Measurements from ENCODE around the gene TRERF1. TPM values are rescaled to one million over a fixed set of nuclear protein-coding genes. Genes with fewer than 3 reads are reported as not detected.

Gene TRERF1
- total and polyA plus RNA-seq, 2 of the 8 experiments (the other 6 are each of a cell fraction or from before 2014, with no cell fraction given): 10.8 to 21.5 TPM

- WGBS, 2 experiments (ENCODE audit: extremely low coverage in 1 of 2, insufficient coverage in 1 of 2, insufficient read length in 1 of 2, insufficient replicate concordance in 2 of 2, low coverage in 1 of 2, low lambda C conversion rate in 2 of 2, missing lambda C conversion rate in 1 of 2): 77% methylated on average over 2 of the region's 2 CpGs; no CpG with 5 or more reads in 1 of the 2 experiments
- POLR2A ChIA-PET (ENCODE audit: partially characterized antibody): no interaction called here
- H3K4me2 ChIP-seq (ENCODE audit: insufficient read depth in 1 of 2, low read depth in 2 of 2, low read length in 2 of 2): no peak overlapping the region
- TF ChIP-seq CEBPB (IDR thresholded peaks at IDR 0.05; ENCODE audit: low read depth, low read length): peak; percentile 93
- no peak for TF ChIP-seq TCF12 (IDR thresholded peaks at IDR 0.05; ENCODE audit: low read depth, low read length)
- no peak for TF ChIP-seq KDM1A (IDR thresholded peaks at IDR 0.05; ENCODE audit: borderline replicate concordance, low read length)
Observed at GRCh38 chr6:42369568-42369967, 82.2 kb downstream of the TRERF1 start.

More at GRCh38 chr6:42369568-42369967, 82.2 kb downstream of the TRERF1 start:
- no peak overlapping the region for H4K91ac ChIP-seq (replicated peaks; ENCODE audit: insufficient read length, low read length)
- H3K56ac ChIP-seq (replicated peaks; ENCODE audit: insufficient read length, low read depth, low read length): no peak overlapping the region
- CTCF ChIA-PET (ENCODE audit: partially characterized antibody): interaction anchor here (0.6 kb wide), 2 partner anchors 75 to 623 kb away, joined by 3 read pairs; no protein-coding TSS in a partner anchor
- no peak overlapping the region for H2BK15ac ChIP-seq (ENCODE audit: low read length)
- no peak overlapping the region for H3K18ac ChIP-seq (ENCODE audit: extremely low read depth, low read length)
- peaks cover 1 to 13% of the 10 kb centered on the region in 2 experiments for H4K20me1 ChIP-seq (replicated peaks in 1 of 2; ENCODE audit: control insufficient read depth in 1 of 2, insufficient read depth in 2 of 2, low read length in 2 of 2)
- no peaks in the 10 kb centered on the region; the same call in 1 of the 2 replicates for H3K23me2 ChIP-seq (ENCODE audit: low read depth, low read length)
- peaks cover 24% of the 10 kb centered on the region for H3K79me1 ChIP-seq (ENCODE audit: low read depth, low read length)
- H3K4me3 ChIP-seq (ENCODE audit: extremely low read depth in 1 of 4, insufficient read depth in 2 of 4, low read depth in 3 of 4, low read length in 4 of 4): no peak overlapping the region
- no peak overlapping the region for H3K4ac ChIP-seq (replicated peaks; ENCODE audit: insufficient read length, low read depth, low read length)
- H2BK20ac ChIP-seq (ENCODE audit: low read length): no peak overlapping the region
- no peak overlapping the region for H2AFZ ChIP-seq (ENCODE audit: low read length)
- no peak overlapping the region for H2BK5ac ChIP-seq (ENCODE audit: low read depth, low read length)
- peaks cover 0 to 72% of the 10 kb centered on the region in 2 experiments; a peak in 3 of 4 replicates for H3K79me2 ChIP-seq (ENCODE audit: control insufficient read depth in 1 of 2, insufficient read depth in 2 of 2, low read length in 2 of 2)
- no peaks in the 10 kb centered on the region for H3K9me3 ChIP-seq (ENCODE audit: insufficient read depth in 2 of 2, low read depth in 1 of 2, low read length in 1 of 2)
- H3K14ac ChIP-seq (ENCODE audit: insufficient read length): no peak overlapping the region
- H3K36me3 ChIP-seq (ENCODE audit: control insufficient read depth in 2 of 4, insufficient read depth in 4 of 4, low read length in 3 of 4): no peaks in the 10 kb centered on the region
- H3K27me3 ChIP-seq (replicated peaks in 1 of 4; ENCODE audit: control insufficient read depth in 3 of 4, extremely low read depth in 1 of 4, insufficient read depth in 3 of 4, low read length in 3 of 4): no peaks in the 10 kb centered on the region
- H4K8ac ChIP-seq (ENCODE audit: extremely low read depth, insufficient read depth, low read length): no peak overlapping the region
- peaks cover 0 to 3% (median 0%) of the 10 kb centered on the region in 4 experiments; a peak in 3 of 7 replicates for H3K4me1 ChIP-seq (replicated peaks in 1 of 4; ENCODE audit: control insufficient read depth in 3 of 4, insufficient read depth in 4 of 4, low read length in 3 of 4)
- no peak overlapping the region for H3K9ac ChIP-seq (replicated peaks in 1 of 4; ENCODE audit: extremely low read depth in 1 of 4, low read depth in 3 of 4, low read length in 3 of 4)
- no peak overlapping the region for H2AK5ac ChIP-seq (ENCODE audit: low read depth, low read length)
- H4K5ac ChIP-seq (ENCODE audit: insufficient read length, low read depth, low read length): no peak overlapping the region
- FAIRE-seq (no peak), DNase-seq (ENCODE audit: low read depth in 1 of 2, low spot score in 2 of 2) (no peak)
- no peak overlapping the region for H3K23ac ChIP-seq (ENCODE audit: insufficient read length)
- H2BK12ac ChIP-seq (ENCODE audit: low read depth, low read length): no peak overlapping the region
- no peak overlapping the region for H3K27ac ChIP-seq (ENCODE audit: low read depth, low read length)
- no peak overlapping the region for H2BK120ac ChIP-seq (replicated peaks; ENCODE audit: low read depth, low read length)

All from H1 (cell line).